ENCODE measurements around the gene DLGAP4. TPM values are rescaled to one million over a fixed set of nuclear protein-coding genes. Genes with fewer than 3 reads are reported as not detected.
A peak's percentile ranks its signal among the peaks of the same experiment; 100 is the strongest.

DLGAP4 gene
- polyA plus RNA-seq, 1 donor (not counting 4 experiments of a cell fraction or from before 2014, with no cell fraction given): 9.6 TPM

DNA sequence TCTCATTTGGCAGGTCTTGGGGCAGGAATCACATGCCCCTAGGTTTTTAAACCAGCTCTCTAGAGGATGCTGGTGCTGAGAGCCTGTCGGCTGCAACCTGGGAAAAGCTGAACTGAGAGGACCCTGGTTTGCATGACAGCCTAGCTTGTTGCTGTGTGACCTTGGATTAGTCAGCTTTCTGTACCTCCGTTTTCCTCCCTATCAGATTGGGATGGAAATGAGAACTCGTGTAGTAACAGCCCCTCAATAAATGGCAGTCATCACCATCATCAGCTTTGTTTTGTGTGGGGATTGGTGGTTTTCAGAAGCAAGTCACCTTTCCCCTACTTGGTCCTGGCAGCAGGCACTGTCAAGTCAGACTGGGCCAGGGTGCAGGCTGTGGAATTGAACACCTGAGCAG lies 159.9 kb downstream of the DLGAP4 start:
- H3K79me2 ChIP-seq (ENCODE audit: control insufficient read depth, insufficient read depth, low read length): peaks cover 67% of the 10 kb centered on the region
- H3K9ac ChIP-seq (ENCODE audit: control insufficient read depth, extremely low read depth, insufficient read depth, low read length): peak overlapping the region; percentile 74
- H3K4me2 ChIP-seq (ENCODE audit: control insufficient read depth, extremely low read depth, insufficient read depth, low read depth, low read length): peak overlapping the region; percentile 42
- peaks cover 22% of the 10 kb centered on the region for H4K20me1 ChIP-seq (ENCODE audit: control insufficient read depth, extremely low read depth, insufficient read depth, low read length)
- dilution Hi-C loops (cut with MboI; ENCODE audit: extremely low pct_ligation_motif_present, low sequenced_read_pairs): no loop called here
- peaks cover 3 to 18% of the 10 kb centered on the region in 2 experiments for H3K36me3 ChIP-seq (ENCODE audit: control insufficient read depth in 2 of 2, extremely low read depth in 1 of 2, insufficient read depth in 2 of 2, low read length in 2 of 2)
- no peak overlapping the region for H2AFZ ChIP-seq (ENCODE audit: control insufficient read depth, low read length)
- peak overlapping the region; percentile 90 for H3K27ac ChIP-seq (ENCODE audit: control insufficient read depth, insufficient read depth, low read length)
- no peak for TF ChIP-seq EZH2 (IDR thresholded peaks at IDR 0.05; ENCODE audit: low read length)
- TF ChIP-seq, protein P1, sequence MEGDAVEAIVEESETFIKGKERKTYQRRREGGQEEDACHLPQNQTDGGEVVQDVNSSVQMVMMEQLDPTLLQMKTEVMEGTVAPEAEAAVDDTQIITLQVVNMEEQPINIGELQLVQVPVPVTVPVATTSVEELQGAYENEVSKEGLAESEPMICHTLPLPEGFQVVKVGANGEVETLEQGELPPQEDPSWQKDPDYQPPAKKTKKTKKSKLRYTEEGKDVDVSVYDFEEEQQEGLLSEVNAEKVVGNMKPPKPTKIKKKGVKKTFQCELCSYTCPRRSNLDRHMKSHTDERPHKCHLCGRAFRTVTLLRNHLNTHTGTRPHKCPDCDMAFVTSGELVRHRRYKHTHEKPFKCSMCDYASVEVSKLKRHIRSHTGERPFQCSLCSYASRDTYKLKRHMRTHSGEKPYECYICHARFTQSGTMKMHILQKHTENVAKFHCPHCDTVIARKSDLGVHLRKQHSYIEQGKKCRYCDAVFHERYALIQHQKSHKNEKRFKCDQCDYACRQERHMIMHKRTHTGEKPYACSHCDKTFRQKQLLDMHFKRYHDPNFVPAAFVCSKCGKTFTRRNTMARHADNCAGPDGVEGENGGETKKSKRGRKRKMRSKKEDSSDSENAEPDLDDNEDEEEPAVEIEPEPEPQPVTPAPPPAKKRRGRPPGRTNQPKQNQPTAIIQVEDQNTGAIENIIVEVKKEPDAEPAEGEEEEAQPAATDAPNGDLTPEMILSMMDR (optimal IDR thresholded peaks at IDR 0.05 in 1 of 3, IDR thresholded peaks at IDR 0.05 in 1 of 3, conservative IDR thresholded peaks at IDR 0.05 in 1 of 3; ENCODE audit: extremely low read depth in 1 of 3, insufficient read depth in 2 of 3, low read length in 3 of 3): no peak
- H3K4me3 ChIP-seq (ENCODE audit: control insufficient read depth in 2 of 3, extremely low read depth in 1 of 3, insufficient read depth in 2 of 3, low read depth in 1 of 3, low read length in 3 of 3): no peak overlapping the region
- peaks cover 53% of the 10 kb centered on the region for H3K4me1 ChIP-seq (ENCODE audit: control insufficient read depth, extremely low read depth, insufficient read depth, low read length)
- DNase-seq (ENCODE audit: low read depth, low spot score) (no peak), FAIRE-seq (no peak)
- H3K9me1 ChIP-seq (ENCODE audit: control insufficient read depth, extremely low read depth, insufficient read depth, low read length): peaks cover 17% of the 10 kb centered on the region
- no peaks in the 10 kb centered on the region for H3K9me3 ChIP-seq (ENCODE audit: control insufficient read depth, low read depth, low read length)
- no peaks in the 10 kb centered on the region for H3K27me3 ChIP-seq (ENCODE audit: control insufficient read depth, extremely low read depth, insufficient read depth, low read length)

- peaks cover 55% of the 10 kb centered on the region for H3K4me1 ChIP-seq (ENCODE audit: control insufficient read depth, extremely low read depth, insufficient read depth, low read length)
- dilution Hi-C loops (cut with MboI; ENCODE audit: extremely low pct_ligation_motif_present, low sequenced_read_pairs): no loop called here
Observed at GRCh38 chr20:36467076-36467999, 161.2 kb downstream of the DLGAP4 start.

More at GRCh38 chr20:36467076-36467999, 161.2 kb downstream of the DLGAP4 start:
- no peak overlapping the region for H2AFZ ChIP-seq (ENCODE audit: control insufficient read depth, low read length)
- peaks cover 66% of the 10 kb centered on the region for H3K79me2 ChIP-seq (ENCODE audit: control insufficient read depth, insufficient read depth, low read length)
- no peaks in the 10 kb centered on the region for H3K27me3 ChIP-seq (ENCODE audit: control insufficient read depth, extremely low read depth, insufficient read depth, low read length)
- H4K20me1 ChIP-seq (ENCODE audit: control insufficient read depth, extremely low read depth, insufficient read depth, low read length): peaks cover 22% of the 10 kb centered on the region
- DNase-seq (ENCODE audit: low read depth, low spot score): no peak
- H3K4me3 ChIP-seq (ENCODE audit: control insufficient read depth in 2 of 3, extremely low read depth in 1 of 3, insufficient read depth in 2 of 3, low read depth in 1 of 3, low read length in 3 of 3): no peak overlapping the region
- TF ChIP-seq, protein P1 (optimal IDR thresholded peaks at IDR 0.05 in 1 of 3, IDR thresholded peaks at IDR 0.05 in 1 of 3, conservative IDR thresholded peaks at IDR 0.05 in 1 of 3; ENCODE audit: extremely low read depth in 1 of 3, insufficient read depth in 2 of 3, low read length in 3 of 3): no peak
- TF ChIP-seq EZH2 (IDR thresholded peaks at IDR 0.05; ENCODE audit: low read length): no peak
- H3K4me2 ChIP-seq (ENCODE audit: control insufficient read depth, extremely low read depth, insufficient read depth, low read depth, low read length): no peak overlapping the region
- peak overlapping the region; percentile 29 for H3K27ac ChIP-seq (ENCODE audit: control insufficient read depth, insufficient read depth, low read length)
- no peak overlapping the region for H3K9ac ChIP-seq (ENCODE audit: control insufficient read depth, extremely low read depth, insufficient read depth, low read length)
- FAIRE-seq: no peak
- H3K36me3 ChIP-seq (ENCODE audit: control insufficient read depth in 2 of 2, extremely low read depth in 1 of 2, insufficient read depth in 2 of 2, low read length in 2 of 2): peaks cover 3 to 18% of the 10 kb centered on the region in 2 experiments
- H3K9me1 ChIP-seq (ENCODE audit: control insufficient read depth, extremely low read depth, insufficient read depth, low read length): peaks cover 17% of the 10 kb centered on the region
- H3K9me3 ChIP-seq (ENCODE audit: control insufficient read depth, low read depth, low read length): no peaks in the 10 kb centered on the region
